Neural cell (in vitro differentiated cells): ENCODE data around the gene KRT40. TPM values are rescaled to one million over a fixed set of nuclear protein-coding genes. Genes with fewer than 3 reads are reported as not detected.

Experiments
- H2AFZ ChIP-seq: fragments of 200-600, 300-800 bp; sonication (generic), shearing (Covaris generic); 2 replicates; pipeline ENCODE4 v1.6.0; 2014; ENCODE audit warnings: low read depth, mild to moderate bottlenecking, antibody characterized with exemption, low read length, moderate library complexity
- H3F3A ChIP-seq: fragments of 200-600 bp; shearing (Covaris generic); 2 replicates; pipeline ENCODE4 v1.6.1; 2016; ENCODE audit warnings: mild to moderate bottlenecking, moderate library complexity, mixed read lengths, antibody characterized with exemption, low read length; ENCODE audit not compliant: insufficient read depth, poor library complexity, severe bottlenecking
- H3K27ac ChIP-seq: fragments of 200-600, 300-800 bp; sonication (generic), shearing (Covaris generic); 2 replicates; pipeline ENCODE4 v1.5.1; 2014; ENCODE audit warnings: mild to moderate bottlenecking, low read length, moderate library complexity
- H3K27me3 ChIP-seq: fragments of 300-800, 200-600 bp; sonication (generic), shearing (Covaris generic); 2 replicates; pipeline ENCODE4 v1.6.0; 2014; ENCODE audit warnings: mild to moderate bottlenecking, low read depth, low read length, moderate library complexity; ENCODE audit not compliant: insufficient read depth
- H3K36me3 ChIP-seq: fragments of 300-800, 200-600 bp; sonication (generic), shearing (Covaris generic); 2 replicates; pipeline ENCODE4 v1.5.1; 2014; ENCODE audit warnings: mild to moderate bottlenecking, antibody characterized with exemption, low read length, moderate library complexity; ENCODE audit not compliant: insufficient read depth
- H3K4me2 ChIP-seq: fragments of 300-800, 200-600 bp; sonication (generic), shearing (Covaris generic); 2 replicates; pipeline ENCODE4 v1.6.0; 2014; ENCODE audit warnings: mild to moderate bottlenecking, low read length
- H3K4me3 ChIP-seq: fragments of 300-800, 200-600 bp; sonication (generic), shearing (Covaris generic); 2 replicates; pipeline ENCODE4 v1.5.1; 2014; ENCODE audit warnings: mild to moderate bottlenecking, low read length, moderate library complexity
- H3K79me2 ChIP-seq: fragments of 200-600 bp; shearing (Covaris generic); replicated peaks from 2 replicates; pipeline ENCODE4 v1.6.0; 2014; ENCODE audit warnings: mild to moderate bottlenecking, low read length, moderate library complexity; ENCODE audit not compliant: insufficient read depth
- H3K9ac ChIP-seq: fragments of 300-800, 200-600 bp; sonication (generic), shearing (Covaris generic); 2 replicates; pipeline ENCODE4 v1.6.1; 2016; ENCODE audit warnings: mild to moderate bottlenecking, low read length, mixed read lengths
- H3K9me2 ChIP-seq: fragments of 200-600 bp; shearing (Covaris generic); 2 replicates; pipeline ENCODE4 v1.6.1; 2016; ENCODE audit warnings: mild to moderate bottlenecking, low read length, mixed read lengths; ENCODE audit not compliant: insufficient read depth
- H3K9me3 ChIP-seq: fragments of 200-600, 300-800 bp; sonication (generic), shearing (Covaris generic); 2 replicates; pipeline ENCODE4 v1.6.1; 2016; ENCODE audit warnings: mild to moderate bottlenecking, mixed run types, low read length, moderate library complexity, mixed read lengths
- H4K20me1 ChIP-seq: fragments of 200-600 bp; shearing (Covaris generic); 2 replicates; pipeline ENCODE4 v1.6.1; 2016; ENCODE audit warnings: mild to moderate bottlenecking, mixed run types; ENCODE audit not compliant: insufficient read depth
- CTCF ChIP-seq: fragments of 450-650 bp; IDR thresholded peaks from 2 replicates; pipeline ENCODE4 v1.5.1; 2014; ENCODE audit warnings: antibody characterized with exemption, mild to moderate bottlenecking, moderate library complexity; ENCODE audit not compliant: poor library complexity, severe bottlenecking
- EP300 ChIP-seq: fragments of 450-650 bp; conservative IDR thresholded peaks from 2 replicates; pipeline ENCODE4 v1.6.1; 2014; ENCODE audit warnings: antibody characterized with exemption, mild to moderate bottlenecking, moderate library complexity; ENCODE audit not compliant: poor library complexity, severe bottlenecking
- EZH2 ChIP-seq: fragments of 200-600, 300-800 bp; shearing (Covaris generic), sonication (generic); IDR thresholded peaks from 2 replicates; pipeline ENCODE4 v1.6.1; 2014; ENCODE audit warnings: antibody characterized with exemption, low read length, borderline replicate concordance, mild to moderate bottlenecking; ENCODE audit not compliant: insufficient read depth, poor library complexity, severe bottlenecking
- MXI1 ChIP-seq: fragments of 450-650 bp; conservative IDR thresholded peaks from 2 replicates; pipeline ENCODE4 v1.6.1; 2014; ENCODE audit warnings: antibody characterized with exemption, mild to moderate bottlenecking; ENCODE audit not compliant: poor library complexity, severe bottlenecking
- POLR2AphosphoS5 ChIP-seq: IDR thresholded peaks from 2 replicates; pipeline ENCODE4 v1.6.1; 2012
- RAD21 ChIP-seq: fragments of 450-650 bp; conservative IDR thresholded peaks from 2 replicates; pipeline ENCODE4 v1.6.1; 2014; ENCODE audit warnings: antibody characterized with exemption, mild to moderate bottlenecking, moderate library complexity
- REST ChIP-seq: IDR thresholded peaks from 2 replicates; pipeline ENCODE4 v1.6.1; 2012; ENCODE audit warnings: borderline replicate concordance
- SMC3 ChIP-seq: fragments of 450-650 bp; conservative IDR thresholded peaks from 2 replicates; pipeline ENCODE4 v1.6.1; 2014; ENCODE audit warnings: antibody characterized with exemption, mild to moderate bottlenecking, moderate library complexity; ENCODE audit not compliant: poor library complexity
- TAF1 ChIP-seq: IDR thresholded peaks from 2 replicates; pipeline ENCODE4 v1.6.1; 2012; ENCODE audit warnings: low read depth
- polyA plus RNA-seq: library from polyadenylated mRNA; depleted of rRNA; stranded (reverse); fragments of >200 nt; gene quantifications from 2 replicates; pipeline ENCODE4 v1.2.3, GENCODE V29; 2014

KRT40 gene
- polyA plus RNA-seq, 1 donor from 2014 or later, result not detected

GRCh38 chr17:40958086-40958953, 25.8 kb downstream of the KRT40 start:
- Histone ChIP-seq H3K27me3 (no peaks in the 10 kb centered on the region), H3K4me3 (no peak overlapping the region), H3K79me2 (no peaks in the 10 kb centered on the region), H4K20me1 (no peaks in the 10 kb centered on the region), H3K9ac (no peak overlapping the region), H3K27ac (no peak overlapping the region), H3K4me2 (no peak overlapping the region), H2AFZ (no peak overlapping the region), H3K9me2 (no peaks in the 10 kb centered on the region), H3K36me3 (no peaks in the 10 kb centered on the region), H3F3A (no peaks in the 10 kb centered on the region), H3K9me3 (no peaks in the 10 kb centered on the region)
- TF ChIP-seq TAF1, result no peak
- no peak for TF ChIP-seq REST
- no peak for TF ChIP-seq CTCF
- no peak for TF ChIP-seq SMC3
- TF ChIP-seq MXI1, result no peak
- no peak for TF ChIP-seq POLR2AphosphoS5
- TF ChIP-seq EP300, result no peak
- no peak for TF ChIP-seq EZH2
- TF ChIP-seq RAD21, result no peak

GRCh38 chr17:40956401-40957254, 27.5 kb downstream of the KRT40 start:
- H3K27me3 ChIP-seq, result no peaks in the 10 kb centered on the region
- H3K27ac ChIP-seq, result no peak overlapping the region
- H2AFZ ChIP-seq, result no peak overlapping the region
- H3K9me3 ChIP-seq, result no peaks in the 10 kb centered on the region
- H3K4me3 ChIP-seq, result no peak overlapping the region
- no peaks in the 10 kb centered on the region for H3K79me2 ChIP-seq
- H3K9me2 ChIP-seq, result no peaks in the 10 kb centered on the region
- no peak overlapping the region for H3K9ac ChIP-seq
- H3K36me3 ChIP-seq, result no peaks in the 10 kb centered on the region
- no peak overlapping the region for H3K4me2 ChIP-seq
- TF ChIP-seq TAF1, result no peak
- no peak for TF ChIP-seq CTCF
- no peak for TF ChIP-seq MXI1
- no peak for TF ChIP-seq SMC3
- no peaks in the 10 kb centered on the region for H4K20me1 ChIP-seq
- no peaks in the 10 kb centered on the region for H3F3A ChIP-seq
